Measurements from ENCODE around the gene BLMH. TPM values are rescaled to one million over a fixed set of nuclear protein-coding genes. Genes with fewer than 3 reads are reported as not detected.

Gene BLMH
- total RNA-seq, 1 donor from 2014 or later = 49.5 TPM

GRCh38 chr17:30228011-30228410 is 63.7 kb downstream of the BLMH start:
- H3K9me3 Mint-ChIP-seq (ENCODE audit: low read depth) = no peaks in the 10 kb centered on the region
- peaks cover 24% of the 10 kb centered on the region for H3K27me3 Mint-ChIP-seq (ENCODE audit: low read depth)
- no peak for DNase-seq (ENCODE audit: low spot score)
- no peak for TF ChIP-seq CTCF (IDR thresholded peaks at IDR 0.05)
- H3K36me3 Mint-ChIP-seq (ENCODE audit: low read depth) = no peaks in the 10 kb centered on the region
- peaks cover 23% of the 10 kb centered on the region for H3K4me1 Mint-ChIP-seq (ENCODE audit: low read depth)
- H3K27ac Mint-ChIP-seq (ENCODE audit: unreplicated experiment) = no peak overlapping the region
- no peak overlapping the region for H3K4me3 Mint-ChIP-seq (ENCODE audit: unreplicated experiment)

- peaks cover 23% of the 10 kb centered on the region for H3K4me1 Mint-ChIP-seq (ENCODE audit: low read depth)
- H3K9me3 Mint-ChIP-seq (ENCODE audit: low read depth) = no peaks in the 10 kb centered on the region
- no peak for DNase-seq (ENCODE audit: low spot score)
- H3K4me3 Mint-ChIP-seq (ENCODE audit: unreplicated experiment) = no peak overlapping the region
- H3K36me3 Mint-ChIP-seq (ENCODE audit: low read depth) = no peaks in the 10 kb centered on the region
- H3K27ac Mint-ChIP-seq (ENCODE audit: unreplicated experiment) = no peak overlapping the region
- TF ChIP-seq CTCF (IDR thresholded peaks at IDR 0.05) = no peak
- H3K27me3 Mint-ChIP-seq (ENCODE audit: low read depth) = peaks cover 16% of the 10 kb centered on the region
Observed at GRCh38 chr17:30226878-30227277, 64.9 kb downstream of the BLMH start.

DNA sequence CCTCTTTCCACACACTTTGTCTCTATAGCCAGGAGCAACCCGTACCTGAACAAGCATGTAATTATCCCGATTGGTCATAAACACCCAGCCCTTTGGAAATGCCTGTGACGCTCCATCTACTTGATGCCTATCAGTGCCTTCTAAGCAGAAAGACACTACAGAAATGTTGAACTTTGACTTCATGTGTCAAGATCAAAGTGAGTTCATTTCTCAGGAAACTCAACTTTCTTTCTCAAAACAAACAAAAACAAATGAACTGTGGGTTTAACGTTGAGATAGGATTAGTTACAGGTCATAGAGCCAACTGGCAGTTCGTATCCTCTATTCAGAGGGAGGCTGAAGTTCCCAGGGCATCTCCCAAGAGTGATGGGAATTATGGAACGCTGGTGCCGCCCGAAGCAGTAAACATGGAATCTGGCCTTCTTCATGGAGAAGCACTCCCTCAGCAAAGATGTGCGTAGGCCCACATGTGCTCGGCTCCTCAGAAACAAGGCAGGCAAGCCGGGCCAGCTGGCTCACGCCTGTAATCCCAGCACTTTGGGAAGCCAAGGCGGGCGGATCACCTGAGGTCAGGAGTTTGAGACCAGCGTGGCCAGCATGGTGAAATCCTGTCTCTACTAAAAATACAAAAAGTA is 65.7 kb downstream of the BLMH start:
- no peaks in the 10 kb centered on the region for H3K36me3 Mint-ChIP-seq (ENCODE audit: low read depth)
- no peak overlapping the region for H3K27ac Mint-ChIP-seq (ENCODE audit: unreplicated experiment)
- no peak for DNase-seq (ENCODE audit: low spot score)
- no peaks in the 10 kb centered on the region for H3K9me3 Mint-ChIP-seq (ENCODE audit: low read depth)
- peaks cover 23% of the 10 kb centered on the region for H3K4me1 Mint-ChIP-seq (ENCODE audit: low read depth)
- H3K27me3 Mint-ChIP-seq (ENCODE audit: low read depth) = peaks cover 16% of the 10 kb centered on the region
- TF ChIP-seq CTCF (IDR thresholded peaks at IDR 0.05) = no peak
- H3K4me3 Mint-ChIP-seq (ENCODE audit: unreplicated experiment) = no peak overlapping the region

GRCh38 chr17:30225112-30225511 is 66.6 kb downstream of the BLMH start:
- no peak for DNase-seq (ENCODE audit: low spot score)
- H3K36me3 Mint-ChIP-seq (ENCODE audit: low read depth) = no peaks in the 10 kb centered on the region
- TF ChIP-seq CTCF (IDR thresholded peaks at IDR 0.05) = no peak
- peaks cover 10% of the 10 kb centered on the region for H3K27me3 Mint-ChIP-seq (ENCODE audit: low read depth)
- no peaks in the 10 kb centered on the region for H3K9me3 Mint-ChIP-seq (ENCODE audit: low read depth)
- H3K4me1 Mint-ChIP-seq (ENCODE audit: low read depth) = peaks cover 23% of the 10 kb centered on the region
- H3K4me3 Mint-ChIP-seq (ENCODE audit: unreplicated experiment) = no peak overlapping the region
- H3K27ac Mint-ChIP-seq (ENCODE audit: unreplicated experiment) = no peak overlapping the region

DNA sequence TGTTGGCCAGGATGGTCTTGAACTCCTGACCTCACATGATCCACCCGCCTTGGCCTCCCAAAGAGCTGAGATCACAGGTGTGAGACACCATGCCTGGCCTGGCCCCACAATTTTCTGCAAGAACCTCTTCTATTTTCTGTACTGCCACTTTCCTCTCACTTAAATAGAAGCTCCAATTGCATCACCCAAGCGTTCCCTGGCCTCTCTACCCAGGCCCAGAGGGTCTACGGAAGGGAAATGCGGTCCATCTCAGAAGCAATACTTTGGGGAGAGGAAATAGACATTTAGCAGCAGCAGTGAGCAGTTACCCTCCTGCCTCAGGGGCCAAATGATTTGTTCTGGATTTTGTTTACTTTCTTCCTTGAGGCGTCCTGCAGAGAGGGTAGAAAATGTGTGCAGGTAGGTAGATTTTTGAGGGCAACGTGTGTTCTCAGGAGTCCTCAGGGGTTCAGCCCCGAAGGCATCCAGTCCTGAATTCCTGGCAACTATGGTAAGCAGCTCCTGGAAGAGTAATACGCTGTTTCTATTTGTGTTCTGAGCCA is 67.3 kb downstream of the BLMH start:
- Mint-ChIP-seq H3K9me3 (ENCODE audit: low read depth) (no peaks in the 10 kb centered on the region), H3K27me3 (ENCODE audit: low read depth) (peaks cover 10% of the 10 kb centered on the region), H3K36me3 (ENCODE audit: low read depth) (no peaks in the 10 kb centered on the region), H3K27ac (ENCODE audit: unreplicated experiment) (no peak overlapping the region), H3K4me3 (ENCODE audit: unreplicated experiment) (no peak overlapping the region), H3K4me1 (ENCODE audit: low read depth) (peaks cover 23% of the 10 kb centered on the region)
- no peak for DNase-seq (ENCODE audit: low spot score)
- no peak for TF ChIP-seq CTCF (IDR thresholded peaks at IDR 0.05)
